Effector memory CD4-positive, alpha-beta T cell (primary cell): ENCODE measurements around the gene WNT3A.

Experiments used
- DNase-seq, 3 donors: peaks; one replicate each; pipeline ENCODE4 v3.0.0-alpha.2; 2020
- H3K27ac ChIP-seq: 2 replicates; pipeline ENCODE4 v1.7.0; 2013; ENCODE audit warnings: mild to moderate bottlenecking, low read length, moderate library complexity; ENCODE audit not compliant: insufficient read depth, poor library complexity, severe bottlenecking
- H3K27me3 ChIP-seq: replicated peaks from 2 replicates; pipeline ENCODE4 v1.7.0; 2013; ENCODE audit warnings: mild to moderate bottlenecking, low read length; ENCODE audit not compliant: insufficient read depth, control insufficient read depth, poor library complexity, severe bottlenecking
- H3K36me3 ChIP-seq: 2 replicates; pipeline ENCODE4 v1.7.0; 2013; ENCODE audit warnings: mild to moderate bottlenecking, low read length, moderate library complexity; ENCODE audit not compliant: control insufficient read depth, insufficient read depth
- H3K4me1 ChIP-seq: 2 replicates; pipeline ENCODE4 v1.7.0; 2013; ENCODE audit warnings: low read length, mild to moderate bottlenecking; ENCODE audit not compliant: control insufficient read depth, insufficient read depth, poor library complexity, severe bottlenecking
- H3K4me3 ChIP-seq: 2 replicates; pipeline ENCODE4 v1.7.0; 2013; ENCODE audit warnings: low read length, low read depth, mild to moderate bottlenecking; ENCODE audit not compliant: insufficient read depth, poor library complexity, severe bottlenecking
- H3K9me3 ChIP-seq: 2 replicates; pipeline ENCODE4 v1.7.0; 2013; ENCODE audit warnings: mild to moderate bottlenecking, low read length, moderate library complexity; ENCODE audit not compliant: control insufficient read depth

WNT3A gene

DNA sequence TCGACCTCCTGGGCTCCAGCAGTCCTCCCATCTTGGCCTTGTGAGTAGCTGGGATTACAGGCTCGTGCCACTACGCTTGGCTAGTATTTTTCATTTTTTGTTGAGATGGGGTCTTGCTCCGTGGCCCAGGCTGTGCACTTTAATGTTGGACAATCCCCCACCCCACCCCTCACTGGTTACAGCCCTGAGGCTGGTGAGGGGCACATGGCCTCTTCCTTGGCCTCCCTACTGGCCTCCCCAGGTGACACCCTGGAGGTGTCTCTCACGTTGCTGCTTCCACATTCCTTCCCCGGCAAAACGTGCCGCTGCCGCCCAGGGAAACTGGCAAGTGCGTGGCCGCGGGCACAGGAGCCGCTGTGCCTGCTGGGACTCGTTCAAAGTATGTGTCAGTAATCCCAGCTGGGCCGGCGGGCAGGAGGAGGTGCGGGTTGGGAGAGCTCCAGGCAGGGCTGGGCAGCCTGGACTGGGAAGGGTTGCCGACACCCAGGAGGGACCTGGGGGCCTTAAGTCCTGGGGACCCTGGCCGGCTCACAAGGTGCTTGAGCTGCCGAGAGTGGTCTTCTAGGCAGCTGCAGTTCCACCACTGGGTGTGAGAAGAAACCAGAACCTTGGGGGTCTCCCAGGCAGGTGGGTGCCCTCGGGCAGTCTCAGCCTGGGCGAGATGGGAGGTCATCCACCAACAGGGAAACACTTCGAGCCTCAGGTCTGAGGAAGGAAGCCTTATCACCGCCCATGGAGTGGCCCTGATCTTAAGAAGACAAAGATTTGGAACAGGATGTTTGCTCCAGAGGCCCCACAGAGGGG, 6.5 kb downstream of the WNT3A start:
- H3K27me3 ChIP-seq: peaks cover 6% of the 10 kb centered on the region
- H3K4me1 ChIP-seq: peaks cover 2% of the 10 kb centered on the region
- H3K4me3 ChIP-seq: no peak overlapping the region
- DNase-seq: no peak
- no peaks in the 10 kb centered on the region for H3K36me3 ChIP-seq
- H3K9me3 ChIP-seq: no peaks in the 10 kb centered on the region
- H3K27ac ChIP-seq: no peak overlapping the region

GRCh38 chr1:228013935-228014930, 7.4 kb downstream of the WNT3A start:
- no peak for DNase-seq
- Histone ChIP-seq H3K4me3 (no peak overlapping the region), H3K27me3 (no peaks in the 10 kb centered on the region), H3K36me3 (no peaks in the 10 kb centered on the region), H3K4me1 (peaks cover 2% of the 10 kb centered on the region), H3K9me3 (no peaks in the 10 kb centered on the region), H3K27ac (no peak overlapping the region)

- Histone ChIP-seq H3K27me3 (no peaks in the 10 kb centered on the region), H3K36me3 (no peaks in the 10 kb centered on the region), H3K27ac (no peak overlapping the region), H3K4me3 (no peak overlapping the region), H3K4me1 (no peaks in the 10 kb centered on the region), H3K9me3 (no peaks in the 10 kb centered on the region)
- no peak for DNase-seq
Observed at GRCh38 chr1:228015276-228016180, 8.7 kb downstream of the WNT3A start.

GRCh38 chr1:228016181-228016510, 9.3 kb downstream of the WNT3A start:
- Histone ChIP-seq H3K36me3 (no peaks in the 10 kb centered on the region), H3K9me3 (no peaks in the 10 kb centered on the region), H3K27me3 (no peaks in the 10 kb centered on the region), H3K4me3 (no peak overlapping the region), H3K27ac (no peak overlapping the region), H3K4me1 (no peaks in the 10 kb centered on the region)
- DNase-seq: no peak

DNA sequence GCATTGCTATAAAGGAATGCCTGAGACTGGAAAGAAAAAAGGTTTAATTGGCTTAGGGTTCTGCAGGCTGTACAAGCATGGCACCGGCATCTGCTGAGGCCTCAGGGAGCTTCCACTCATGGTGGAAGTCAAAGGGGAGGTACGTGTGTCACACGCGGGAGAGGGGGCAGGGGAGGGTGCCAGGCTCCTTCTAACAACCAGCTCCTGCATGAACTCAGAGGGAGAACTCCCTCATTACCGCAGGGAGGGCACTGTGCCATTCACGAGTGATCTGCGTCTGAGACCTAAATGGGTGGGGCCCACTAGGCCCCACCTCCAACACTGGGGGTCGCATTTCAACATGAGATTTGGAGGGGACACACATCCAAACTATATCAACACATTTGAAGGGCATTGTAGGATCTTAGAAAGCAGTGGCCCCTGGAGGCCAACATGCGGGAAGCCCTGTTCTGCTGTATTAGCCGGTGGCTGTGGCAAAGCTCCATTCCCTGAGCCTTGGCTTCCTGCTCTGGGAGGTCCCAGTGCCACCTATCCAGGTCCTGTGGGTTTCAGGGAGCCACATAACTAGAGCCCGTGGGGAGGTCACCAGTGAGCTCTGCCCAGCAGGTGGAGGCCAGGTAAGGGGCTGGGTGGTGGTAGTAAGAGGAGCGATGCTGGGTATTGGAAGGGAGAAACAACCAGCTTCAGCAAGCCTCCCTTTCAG, 10.0 kb downstream of the WNT3A start:
- H3K4me1 ChIP-seq: no peaks in the 10 kb centered on the region
- H3K36me3 ChIP-seq: no peaks in the 10 kb centered on the region
- no peak overlapping the region for H3K27ac ChIP-seq
- no peaks in the 10 kb centered on the region for H3K9me3 ChIP-seq
- DNase-seq: no peak
- H3K27me3 ChIP-seq: no peaks in the 10 kb centered on the region
- H3K4me3 ChIP-seq: no peak overlapping the region

DNA sequence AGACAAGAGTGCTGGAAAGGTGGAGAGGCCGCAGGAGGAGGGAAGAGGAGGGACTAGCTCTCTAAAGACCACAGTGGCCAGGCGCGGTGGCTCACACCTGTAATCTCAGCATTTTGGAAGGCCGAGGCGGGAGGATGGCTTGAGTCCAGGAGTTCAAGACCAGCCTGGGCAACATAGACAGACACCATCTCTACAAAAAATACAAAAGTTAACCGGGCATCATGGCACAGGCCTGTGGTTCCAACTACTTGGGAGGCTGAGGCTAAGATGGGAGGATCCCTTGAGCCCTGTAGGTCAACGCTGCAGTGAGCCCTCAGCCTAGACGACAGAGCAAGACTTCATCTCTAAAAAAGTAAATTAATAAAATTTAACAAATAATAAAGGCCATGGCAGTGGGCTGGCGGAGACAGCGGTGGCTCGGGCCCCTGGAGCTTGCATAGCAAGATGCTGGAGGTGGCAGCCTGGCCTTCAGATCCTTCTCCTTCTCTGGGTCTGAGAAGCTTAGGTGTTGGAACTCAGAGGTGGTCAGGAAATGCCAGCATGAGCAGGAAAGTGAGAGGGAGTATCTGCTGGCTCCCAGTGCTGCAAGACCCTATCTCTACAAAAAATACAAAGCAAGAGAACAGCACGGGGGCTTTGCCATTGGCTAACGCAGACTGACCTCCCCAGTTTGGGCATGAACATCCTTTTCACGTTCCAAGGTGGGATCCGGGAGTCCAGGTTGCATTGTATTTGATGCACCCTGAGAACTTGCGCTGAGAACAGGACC, 10.7 kb downstream of the WNT3A start:
- Histone ChIP-seq H3K27me3 (no peaks in the 10 kb centered on the region), H3K36me3 (no peaks in the 10 kb centered on the region), H3K27ac (no peak overlapping the region), H3K4me1 (no peaks in the 10 kb centered on the region), H3K4me3 (no peak overlapping the region), H3K9me3 (no peaks in the 10 kb centered on the region)
- DNase-seq: no peak

DNA sequence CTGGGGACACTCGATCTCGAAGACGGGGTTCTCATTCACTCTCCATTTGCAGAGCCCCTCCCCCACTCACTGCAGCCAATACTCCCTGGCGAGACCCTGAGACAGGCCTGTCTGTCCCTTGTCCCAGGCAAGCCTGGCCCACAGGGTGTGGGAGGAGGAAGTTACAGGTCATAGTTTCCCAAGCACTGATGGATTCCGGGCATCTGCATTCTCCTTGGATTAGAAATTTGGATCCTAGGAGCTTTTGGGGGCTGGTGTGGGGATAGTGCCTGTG, 11.3 kb downstream of the WNT3A start:
- Histone ChIP-seq H3K9me3 (no peaks in the 10 kb centered on the region), H3K4me3 (no peak overlapping the region), H3K4me1 (no peaks in the 10 kb centered on the region), H3K27me3 (no peaks in the 10 kb centered on the region), H3K27ac (no peak overlapping the region), H3K36me3 (no peaks in the 10 kb centered on the region)
- no peak for DNase-seq

- no peak overlapping the region for H3K4me3 ChIP-seq
- H3K27ac ChIP-seq: no peak overlapping the region
- no peaks in the 10 kb centered on the region for H3K4me1 ChIP-seq
- DNase-seq: no peak
- no peaks in the 10 kb centered on the region for H3K36me3 ChIP-seq
- H3K27me3 ChIP-seq: no peaks in the 10 kb centered on the region
- H3K9me3 ChIP-seq: no peaks in the 10 kb centered on the region
Observed at GRCh38 chr1:228018961-228019721, 12.3 kb downstream of the WNT3A start.
